Neural cell (in vitro differentiated cells): ENCODE results near the gene VANGL1. TPM values are rescaled to one million over a fixed set of nuclear protein-coding genes. Genes with fewer than 3 reads are reported as not detected.

Experiments used
- H2AFZ ChIP-seq: fragments of 200-600, 300-800 bp; sonication (generic), shearing (Covaris generic); 2 replicates; pipeline ENCODE4 v1.6.0; 2014; ENCODE audit warnings: low read depth, mild to moderate bottlenecking, antibody characterized with exemption, low read length, moderate library complexity
- H3F3A ChIP-seq: fragments of 200-600 bp; shearing (Covaris generic); 2 replicates; pipeline ENCODE4 v1.6.1; 2016; ENCODE audit warnings: mild to moderate bottlenecking, moderate library complexity, mixed read lengths, antibody characterized with exemption, low read length; ENCODE audit not compliant: insufficient read depth, poor library complexity, severe bottlenecking
- H3K27ac ChIP-seq: fragments of 200-600, 300-800 bp; sonication (generic), shearing (Covaris generic); 2 replicates; pipeline ENCODE4 v1.5.1; 2014; ENCODE audit warnings: mild to moderate bottlenecking, low read length, moderate library complexity
- H3K27me3 ChIP-seq: fragments of 300-800, 200-600 bp; sonication (generic), shearing (Covaris generic); 2 replicates; pipeline ENCODE4 v1.6.0; 2014; ENCODE audit warnings: mild to moderate bottlenecking, low read depth, low read length, moderate library complexity; ENCODE audit not compliant: insufficient read depth
- H3K36me3 ChIP-seq: fragments of 300-800, 200-600 bp; sonication (generic), shearing (Covaris generic); 2 replicates; pipeline ENCODE4 v1.5.1; 2014; ENCODE audit warnings: mild to moderate bottlenecking, antibody characterized with exemption, low read length, moderate library complexity; ENCODE audit not compliant: insufficient read depth
- H3K4me2 ChIP-seq: fragments of 300-800, 200-600 bp; sonication (generic), shearing (Covaris generic); 2 replicates; pipeline ENCODE4 v1.6.0; 2014; ENCODE audit warnings: mild to moderate bottlenecking, low read length
- H3K4me3 ChIP-seq: fragments of 300-800, 200-600 bp; sonication (generic), shearing (Covaris generic); 2 replicates; pipeline ENCODE4 v1.5.1; 2014; ENCODE audit warnings: mild to moderate bottlenecking, low read length, moderate library complexity
- H3K79me2 ChIP-seq: fragments of 200-600 bp; shearing (Covaris generic); replicated peaks from 2 replicates; pipeline ENCODE4 v1.6.0; 2014; ENCODE audit warnings: mild to moderate bottlenecking, low read length, moderate library complexity; ENCODE audit not compliant: insufficient read depth
- H3K9ac ChIP-seq: fragments of 300-800, 200-600 bp; sonication (generic), shearing (Covaris generic); 2 replicates; pipeline ENCODE4 v1.6.1; 2016; ENCODE audit warnings: mild to moderate bottlenecking, low read length, mixed read lengths
- H3K9me2 ChIP-seq: fragments of 200-600 bp; shearing (Covaris generic); 2 replicates; pipeline ENCODE4 v1.6.1; 2016; ENCODE audit warnings: mild to moderate bottlenecking, low read length, mixed read lengths; ENCODE audit not compliant: insufficient read depth
- H3K9me3 ChIP-seq: fragments of 200-600, 300-800 bp; sonication (generic), shearing (Covaris generic); 2 replicates; pipeline ENCODE4 v1.6.1; 2016; ENCODE audit warnings: mild to moderate bottlenecking, mixed run types, low read length, moderate library complexity, mixed read lengths
- H4K20me1 ChIP-seq: fragments of 200-600 bp; shearing (Covaris generic); 2 replicates; pipeline ENCODE4 v1.6.1; 2016; ENCODE audit warnings: mild to moderate bottlenecking, mixed run types; ENCODE audit not compliant: insufficient read depth
- EP300 ChIP-seq: fragments of 450-650 bp; conservative IDR thresholded peaks from 2 replicates; pipeline ENCODE4 v1.6.1; 2014; ENCODE audit warnings: antibody characterized with exemption, mild to moderate bottlenecking, moderate library complexity; ENCODE audit not compliant: poor library complexity, severe bottlenecking
- EZH2 ChIP-seq: fragments of 200-600, 300-800 bp; shearing (Covaris generic), sonication (generic); IDR thresholded peaks from 2 replicates; pipeline ENCODE4 v1.6.1; 2014; ENCODE audit warnings: antibody characterized with exemption, low read length, borderline replicate concordance, mild to moderate bottlenecking; ENCODE audit not compliant: insufficient read depth, poor library complexity, severe bottlenecking
- MXI1 ChIP-seq: fragments of 450-650 bp; conservative IDR thresholded peaks from 2 replicates; pipeline ENCODE4 v1.6.1; 2014; ENCODE audit warnings: antibody characterized with exemption, mild to moderate bottlenecking; ENCODE audit not compliant: poor library complexity, severe bottlenecking
- POLR2AphosphoS5 ChIP-seq: IDR thresholded peaks from 2 replicates; pipeline ENCODE4 v1.6.1; 2012
- RAD21 ChIP-seq: fragments of 450-650 bp; conservative IDR thresholded peaks from 2 replicates; pipeline ENCODE4 v1.6.1; 2014; ENCODE audit warnings: antibody characterized with exemption, mild to moderate bottlenecking, moderate library complexity
- SMC3 ChIP-seq: fragments of 450-650 bp; conservative IDR thresholded peaks from 2 replicates; pipeline ENCODE4 v1.6.1; 2014; ENCODE audit warnings: antibody characterized with exemption, mild to moderate bottlenecking, moderate library complexity; ENCODE audit not compliant: poor library complexity
- TAF1 ChIP-seq: IDR thresholded peaks from 2 replicates; pipeline ENCODE4 v1.6.1; 2012; ENCODE audit warnings: low read depth
- polyA plus RNA-seq: library from polyadenylated mRNA; depleted of rRNA; stranded (reverse); fragments of >200 nt; gene quantifications from 2 replicates; pipeline ENCODE4 v1.2.3, GENCODE V29; 2014
- TF ChIP-seq, protein P1 (sequence below): fragments of 450-650 bp; IDR thresholded peaks from 2 replicates; pipeline ENCODE4 v1.5.1; 2014; ENCODE audit warnings: antibody characterized with exemption, mild to moderate bottlenecking, moderate library complexity; ENCODE audit not compliant: poor library complexity, severe bottlenecking
- TF ChIP-seq, protein P2 (sequence below): IDR thresholded peaks from 2 replicates; pipeline ENCODE4 v1.6.1; 2012; ENCODE audit warnings: borderline replicate concordance

Gene VANGL1
- polyA plus RNA-seq, 1 donor from 2014 or later, result 0.53 TPM

DNA sequence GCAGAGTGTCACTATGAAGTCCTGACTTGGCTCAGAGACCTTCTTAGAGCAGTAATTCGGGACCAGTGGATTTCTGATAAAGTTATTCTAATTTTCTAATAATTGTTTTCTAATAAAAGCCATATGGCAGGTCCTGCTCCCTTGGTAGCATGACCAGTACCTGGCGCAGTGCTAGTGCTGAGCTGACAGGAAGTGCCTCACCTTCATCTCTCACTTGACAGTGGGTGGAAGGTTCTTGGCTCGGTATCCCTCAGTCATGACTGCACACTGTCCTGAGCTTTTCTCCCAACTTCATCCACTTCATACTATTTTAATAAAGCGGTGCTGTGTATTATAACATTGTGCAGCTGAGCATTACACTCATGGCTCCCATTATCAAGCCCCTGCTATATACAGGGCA is 14.1 kb downstream of the VANGL1 start:
- TF ChIP-seq POLR2AphosphoS5 (no peak), EZH2 (no peak)
- Histone ChIP-seq H3K36me3 (no peaks in the 10 kb centered on the region), H3K9me3 (no peaks in the 10 kb centered on the region), H3K27ac (no peak overlapping the region), H3K79me2 (no peaks in the 10 kb centered on the region), H3K4me3 (no peak overlapping the region), H3K4me2 (no peak overlapping the region), H3K9me2 (no peaks in the 10 kb centered on the region), H3F3A (no peaks in the 10 kb centered on the region), H4K20me1 (no peaks in the 10 kb centered on the region), H3K27me3 (no peaks in the 10 kb centered on the region), H3K9ac (no peak overlapping the region), H2AFZ (no peak overlapping the region)

DNA sequence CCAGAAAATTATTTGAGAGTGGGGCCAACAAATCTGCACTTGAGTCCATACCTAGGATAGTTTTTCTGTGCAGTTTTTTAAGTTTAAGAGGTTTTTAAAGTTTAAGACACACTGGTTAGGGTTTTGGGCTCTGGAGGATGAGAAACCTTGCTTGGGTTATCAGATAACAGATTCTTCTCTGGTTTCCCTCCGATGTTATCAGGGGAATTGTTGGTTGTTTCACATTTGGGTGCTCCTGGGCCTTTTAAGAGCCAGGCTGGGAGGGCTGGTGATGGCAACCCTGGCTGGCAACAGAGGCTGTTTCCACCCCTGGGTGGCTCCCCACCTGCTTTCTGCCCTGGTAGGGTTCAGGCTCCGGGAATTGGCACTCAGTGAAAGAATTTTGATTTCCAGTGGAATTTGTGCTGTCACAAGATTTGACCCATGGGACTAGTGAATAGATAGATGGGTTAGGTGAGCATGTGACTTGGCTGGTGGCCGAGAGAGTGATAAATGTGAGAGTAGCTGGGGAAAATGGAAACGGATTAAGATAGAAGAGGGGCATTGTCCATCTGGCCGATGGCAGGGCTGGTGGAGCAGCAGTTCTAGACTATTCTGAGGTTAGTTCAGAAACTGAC is 14.8 kb downstream of the VANGL1 start:
- H3F3A ChIP-seq, result no peaks in the 10 kb centered on the region
- H3K79me2 ChIP-seq, result no peaks in the 10 kb centered on the region
- H3K36me3 ChIP-seq, result no peaks in the 10 kb centered on the region
- H3K27me3 ChIP-seq, result no peaks in the 10 kb centered on the region
- H3K9me3 ChIP-seq, result no peaks in the 10 kb centered on the region
- no peak overlapping the region for H3K27ac ChIP-seq
- H3K4me2 ChIP-seq, result no peak overlapping the region
- H3K9me2 ChIP-seq, result no peaks in the 10 kb centered on the region
- H3K9ac ChIP-seq, result no peak overlapping the region
- H2AFZ ChIP-seq, result no peak overlapping the region
- no peak overlapping the region for H3K4me3 ChIP-seq
- H4K20me1 ChIP-seq, result no peaks in the 10 kb centered on the region
- TF ChIP-seq EP300, result no peak
- TF ChIP-seq, protein P1, sequence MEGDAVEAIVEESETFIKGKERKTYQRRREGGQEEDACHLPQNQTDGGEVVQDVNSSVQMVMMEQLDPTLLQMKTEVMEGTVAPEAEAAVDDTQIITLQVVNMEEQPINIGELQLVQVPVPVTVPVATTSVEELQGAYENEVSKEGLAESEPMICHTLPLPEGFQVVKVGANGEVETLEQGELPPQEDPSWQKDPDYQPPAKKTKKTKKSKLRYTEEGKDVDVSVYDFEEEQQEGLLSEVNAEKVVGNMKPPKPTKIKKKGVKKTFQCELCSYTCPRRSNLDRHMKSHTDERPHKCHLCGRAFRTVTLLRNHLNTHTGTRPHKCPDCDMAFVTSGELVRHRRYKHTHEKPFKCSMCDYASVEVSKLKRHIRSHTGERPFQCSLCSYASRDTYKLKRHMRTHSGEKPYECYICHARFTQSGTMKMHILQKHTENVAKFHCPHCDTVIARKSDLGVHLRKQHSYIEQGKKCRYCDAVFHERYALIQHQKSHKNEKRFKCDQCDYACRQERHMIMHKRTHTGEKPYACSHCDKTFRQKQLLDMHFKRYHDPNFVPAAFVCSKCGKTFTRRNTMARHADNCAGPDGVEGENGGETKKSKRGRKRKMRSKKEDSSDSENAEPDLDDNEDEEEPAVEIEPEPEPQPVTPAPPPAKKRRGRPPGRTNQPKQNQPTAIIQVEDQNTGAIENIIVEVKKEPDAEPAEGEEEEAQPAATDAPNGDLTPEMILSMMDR, result no peak
- no peak for TF ChIP-seq SMC3

DNA sequence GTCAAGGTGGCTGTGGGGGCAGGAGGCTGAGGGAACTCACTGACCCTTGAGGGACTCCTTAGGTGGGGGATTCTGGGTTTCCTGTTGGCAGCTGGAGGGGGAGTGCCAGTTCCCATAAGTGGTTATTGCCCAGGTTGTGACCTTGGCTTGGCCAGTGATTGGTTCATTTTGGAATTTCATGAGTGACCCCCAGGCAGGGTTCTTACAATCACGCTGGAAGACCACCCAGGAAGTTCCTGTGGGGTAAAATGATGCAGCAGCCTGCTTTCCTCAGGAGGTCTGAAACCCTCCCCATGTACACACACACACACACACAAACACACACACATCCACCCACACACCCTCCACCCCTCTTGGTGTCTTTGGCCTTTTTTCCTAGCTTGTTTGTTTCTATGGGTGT is 16.9 kb downstream of the VANGL1 start:
- Histone ChIP-seq H3K9ac (no peak overlapping the region), H3K27ac (no peak overlapping the region), H3K9me2 (no peaks in the 10 kb centered on the region), H3K4me3 (no peak overlapping the region), H3K4me2 (no peak overlapping the region), H3K36me3 (no peaks in the 10 kb centered on the region), H4K20me1 (no peaks in the 10 kb centered on the region), H3K27me3 (no peaks in the 10 kb centered on the region), H2AFZ (no peak overlapping the region), H3K79me2 (no peaks in the 10 kb centered on the region), H3K9me3 (no peaks in the 10 kb centered on the region), H3F3A (no peaks in the 10 kb centered on the region)
- TF ChIP-seq TAF1 (no peak), EZH2 (no peak), POLR2AphosphoS5 (no peak), RAD21 (no peak), MXI1 (no peak), EP300 (no peak), SMC3 (no peak)
- TF ChIP-seq, protein P2, sequence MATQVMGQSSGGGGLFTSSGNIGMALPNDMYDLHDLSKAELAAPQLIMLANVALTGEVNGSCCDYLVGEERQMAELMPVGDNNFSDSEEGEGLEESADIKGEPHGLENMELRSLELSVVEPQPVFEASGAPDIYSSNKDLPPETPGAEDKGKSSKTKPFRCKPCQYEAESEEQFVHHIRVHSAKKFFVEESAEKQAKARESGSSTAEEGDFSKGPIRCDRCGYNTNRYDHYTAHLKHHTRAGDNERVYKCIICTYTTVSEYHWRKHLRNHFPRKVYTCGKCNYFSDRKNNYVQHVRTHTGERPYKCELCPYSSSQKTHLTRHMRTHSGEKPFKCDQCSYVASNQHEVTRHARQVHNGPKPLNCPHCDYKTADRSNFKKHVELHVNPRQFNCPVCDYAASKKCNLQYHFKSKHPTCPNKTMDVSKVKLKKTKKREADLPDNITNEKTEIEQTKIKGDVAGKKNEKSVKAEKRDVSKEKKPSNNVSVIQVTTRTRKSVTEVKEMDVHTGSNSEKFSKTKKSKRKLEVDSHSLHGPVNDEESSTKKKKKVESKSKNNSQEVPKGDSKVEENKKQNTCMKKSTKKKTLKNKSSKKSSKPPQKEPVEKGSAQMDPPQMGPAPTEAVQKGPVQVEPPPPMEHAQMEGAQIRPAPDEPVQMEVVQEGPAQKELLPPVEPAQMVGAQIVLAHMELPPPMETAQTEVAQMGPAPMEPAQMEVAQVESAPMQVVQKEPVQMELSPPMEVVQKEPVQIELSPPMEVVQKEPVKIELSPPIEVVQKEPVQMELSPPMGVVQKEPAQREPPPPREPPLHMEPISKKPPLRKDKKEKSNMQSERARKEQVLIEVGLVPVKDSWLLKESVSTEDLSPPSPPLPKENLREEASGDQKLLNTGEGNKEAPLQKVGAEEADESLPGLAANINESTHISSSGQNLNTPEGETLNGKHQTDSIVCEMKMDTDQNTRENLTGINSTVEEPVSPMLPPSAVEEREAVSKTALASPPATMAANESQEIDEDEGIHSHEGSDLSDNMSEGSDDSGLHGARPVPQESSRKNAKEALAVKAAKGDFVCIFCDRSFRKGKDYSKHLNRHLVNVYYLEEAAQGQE, result no peak
- TF ChIP-seq, protein P1, result no peak
